ENCODE data around the gene PM20D1. TPM values are rescaled to one million over a fixed set of nuclear protein-coding genes. Genes with fewer than 3 reads are reported as not detected.

PM20D1 gene
- total RNA-seq, 2 donors from 2014 or later, result 0.17 TPM; not detected in 1

DNA sequence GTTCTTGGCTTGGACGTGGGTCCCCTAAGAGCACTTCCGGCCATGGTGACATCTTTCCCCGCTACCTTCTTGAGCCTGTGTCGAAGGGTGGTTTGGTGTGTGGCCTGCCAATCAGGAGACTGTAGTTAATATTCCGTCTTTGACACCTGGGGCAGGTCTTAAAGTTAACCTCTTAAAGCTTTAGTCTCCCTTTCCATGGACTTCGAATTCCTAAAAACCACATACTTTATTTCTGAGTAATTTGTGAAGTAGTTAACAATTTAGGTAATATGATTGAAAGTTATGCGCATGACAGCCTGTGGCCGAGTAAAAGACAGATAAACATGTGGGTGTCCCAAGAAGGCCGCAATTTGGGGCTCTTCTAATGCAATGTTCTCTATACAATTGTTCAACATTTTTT, 64.5 kb downstream of the PM20D1 start:
- ATAC-seq, result no peak
- no peak for DNase-seq
- intact Hi-C loops (cut with DNase I, micrococcal nuclease), result no loop called here

- DNase-seq (no peak), ATAC-seq (no peak)
- intact Hi-C loops (cut with DNase I, micrococcal nuclease), result no loop called here
These were observed 66.0 kb downstream of the PM20D1 start for GRCh38 chr1:205783904-205784303.

GRCh38 chr1:205783433-205783795, 66.5 kb downstream of the PM20D1 start:
- DNase-seq, result no peak
- ATAC-seq, result no peak
- intact Hi-C loops (cut with DNase I, micrococcal nuclease), result no loop called here

- no peak for ATAC-seq
- no peak for DNase-seq
- intact Hi-C loops (cut with DNase I, micrococcal nuclease), result no loop called here
These were observed 67.1 kb downstream of the PM20D1 start for GRCh38 chr1:205782627-205783432.

- ATAC-seq (no peak), DNase-seq (no peak)
- intact Hi-C loops (cut with DNase I, micrococcal nuclease), result no loop called here
These were observed 69.6 kb downstream of the PM20D1 start for GRCh38 chr1:205780335-205780734.

Other genes starting within 250 kb of the PM20D1 start
- gene ELK4, start 218.1 kb downstream of the PM20D1 start, total RNA-seq, result 10 to 100 TPM; 37.4 to 39.5 TPM
- gene SLC45A3, start 169.6 kb downstream of the PM20D1 start, total RNA-seq, result 10 to 100 TPM; 19.5 to 30.8 TPM
- 10 to 100 TPM; 74.6 to 78.1 TPM for gene NUCKS1, start 100.0 kb downstream of the PM20D1 start, total RNA-seq
- gene RAB29, start 74.7 kb downstream of the PM20D1 start, total RNA-seq, result 1 to 10 TPM; 7.3 to 8.0 TPM
- gene SLC41A1, start 36.9 kb downstream of the PM20D1 start, total RNA-seq, result 1 to 10 TPM; 4.4 to 4.9 TPM
- gene SLC26A9, start 93.3 kb upstream of the PM20D1 start, total RNA-seq, result not detected
- 1 to 10 TPM in 1 of 2 donors, under 1 TPM in 1; 0.34 to 2.3 TPM for gene RAB7B, start 153.3 kb upstream of the PM20D1 start, total RNA-seq
- gene CTSE, start 173.8 kb upstream of the PM20D1 start, total RNA-seq, result 10 to 100 TPM; 20.7 to 57.4 TPM
- gene RHEX, start 203.0 kb upstream of the PM20D1 start, total RNA-seq, result 1 to 10 TPM in 1 of 2 donors, under 1 TPM in 1; 0.43 to 1.6 TPM